HuH-7 (cell line): ENCODE data around the gene MYBPC2.
A peak's percentile ranks its signal among the peaks of the same experiment; 100 is the strongest.
"Not testable (repeated sequence)": the region's sequence is repeated elsewhere in the genome, so short reads cannot be mapped to it uniquely, and the experiment has no call there.

Experiments used
- DNase-seq: peaks from one replicate; pipeline ENCODE4 v3.0.0; 2011; ENCODE audit warnings: low spot score

MYBPC2 gene

DNA sequence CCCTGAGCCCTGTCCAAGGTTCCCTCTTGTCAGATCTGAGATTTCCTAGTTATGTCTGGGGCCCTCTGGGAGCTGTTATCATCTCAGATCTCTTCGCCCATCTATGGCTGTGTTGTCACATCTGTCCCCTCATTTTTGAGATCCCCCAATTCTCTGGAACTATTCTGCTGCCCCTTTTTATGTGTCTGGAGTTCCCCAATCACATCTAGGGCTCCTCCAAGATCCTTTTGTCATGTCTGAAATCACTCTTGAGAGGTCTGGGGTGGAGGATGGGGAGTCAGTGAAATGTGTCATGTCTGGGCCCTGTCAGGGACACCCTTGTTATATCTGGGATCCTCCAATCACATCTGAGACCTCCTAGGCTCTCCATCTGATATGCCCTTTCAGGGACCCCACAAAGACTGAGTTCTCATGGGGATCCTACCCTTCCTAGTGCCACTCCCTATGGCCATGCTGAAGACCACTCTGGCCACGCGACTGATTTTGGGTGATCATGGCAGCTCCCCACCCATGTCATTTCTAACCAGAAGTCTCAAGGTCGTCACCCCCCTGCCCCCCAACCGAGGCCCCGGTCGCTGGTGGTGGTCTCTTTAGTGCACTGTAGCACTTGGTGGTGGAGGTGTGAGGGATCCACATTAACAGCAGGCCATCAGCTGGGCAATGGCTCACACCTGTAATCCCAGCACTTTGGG is 3.8 kb upstream of the MYBPC2 start:
- no peak for DNase-seq

DNA sequence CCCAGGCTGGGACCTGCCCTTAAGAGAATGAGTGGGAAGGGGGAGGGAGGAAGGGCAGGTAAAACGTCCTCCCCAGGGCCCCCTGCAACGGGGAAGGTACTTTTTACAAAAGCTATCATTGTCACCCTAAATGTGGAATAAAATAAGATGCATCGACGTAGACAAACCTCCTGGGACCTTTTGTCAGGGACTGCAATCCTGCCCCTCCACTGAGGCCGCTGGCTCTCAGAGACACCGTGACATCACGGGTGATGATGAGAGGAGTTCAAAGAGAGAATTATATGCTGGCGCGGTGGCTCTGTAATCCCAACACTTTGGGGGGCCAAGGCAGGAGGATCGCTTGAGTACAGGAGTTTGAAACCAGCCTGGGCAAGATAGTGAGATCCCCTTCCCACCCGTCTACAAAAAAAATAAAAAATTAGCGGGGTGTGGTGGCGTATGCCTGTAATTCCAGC is 1.8 kb upstream of the MYBPC2 start:
- DNase-seq: no peak

DNA sequence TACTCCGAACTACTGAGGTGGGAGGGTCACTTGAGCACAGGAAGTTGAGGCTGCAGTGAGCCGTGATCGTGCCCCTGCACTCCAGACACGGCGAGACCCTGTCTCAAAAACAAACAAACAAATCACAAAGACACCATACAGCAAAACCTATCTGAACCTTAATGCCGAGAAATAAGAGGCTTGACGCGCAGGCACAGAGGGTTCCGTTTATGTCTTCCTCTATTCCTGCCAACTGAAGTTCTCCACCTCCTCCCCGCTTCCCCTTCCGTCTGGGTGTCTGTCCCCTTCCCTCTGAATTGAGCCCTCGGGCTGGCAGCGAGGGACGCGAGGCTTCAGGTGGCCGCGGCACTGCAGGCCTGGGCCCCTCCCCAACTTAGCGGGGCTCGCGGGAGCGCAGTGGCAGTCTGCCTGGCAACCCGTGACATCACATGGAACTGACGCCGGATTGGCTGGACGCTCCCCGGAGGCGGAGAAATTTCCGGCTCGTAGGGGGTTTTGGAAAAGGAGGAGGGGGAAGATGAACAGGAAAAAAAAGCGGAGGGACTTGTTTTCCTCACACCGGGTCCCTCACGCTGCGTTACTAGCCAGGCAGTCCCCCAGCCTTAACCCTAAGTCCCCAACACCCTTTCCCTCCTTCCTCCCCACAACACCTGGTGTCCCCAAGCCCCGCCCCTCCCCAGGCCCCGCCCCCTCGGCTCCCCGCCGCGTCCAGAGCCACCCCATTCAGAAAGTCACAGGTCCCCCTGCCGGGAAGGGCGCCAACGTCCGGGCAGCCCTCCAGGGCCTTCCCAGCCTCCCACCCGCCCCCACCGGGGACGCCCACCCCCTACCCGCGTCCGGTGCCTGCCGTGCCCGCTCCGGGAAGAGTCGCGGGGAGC is 1.1 kb upstream of the MYBPC2 start:
- DNase-seq: peak; percentile 96

DNA sequence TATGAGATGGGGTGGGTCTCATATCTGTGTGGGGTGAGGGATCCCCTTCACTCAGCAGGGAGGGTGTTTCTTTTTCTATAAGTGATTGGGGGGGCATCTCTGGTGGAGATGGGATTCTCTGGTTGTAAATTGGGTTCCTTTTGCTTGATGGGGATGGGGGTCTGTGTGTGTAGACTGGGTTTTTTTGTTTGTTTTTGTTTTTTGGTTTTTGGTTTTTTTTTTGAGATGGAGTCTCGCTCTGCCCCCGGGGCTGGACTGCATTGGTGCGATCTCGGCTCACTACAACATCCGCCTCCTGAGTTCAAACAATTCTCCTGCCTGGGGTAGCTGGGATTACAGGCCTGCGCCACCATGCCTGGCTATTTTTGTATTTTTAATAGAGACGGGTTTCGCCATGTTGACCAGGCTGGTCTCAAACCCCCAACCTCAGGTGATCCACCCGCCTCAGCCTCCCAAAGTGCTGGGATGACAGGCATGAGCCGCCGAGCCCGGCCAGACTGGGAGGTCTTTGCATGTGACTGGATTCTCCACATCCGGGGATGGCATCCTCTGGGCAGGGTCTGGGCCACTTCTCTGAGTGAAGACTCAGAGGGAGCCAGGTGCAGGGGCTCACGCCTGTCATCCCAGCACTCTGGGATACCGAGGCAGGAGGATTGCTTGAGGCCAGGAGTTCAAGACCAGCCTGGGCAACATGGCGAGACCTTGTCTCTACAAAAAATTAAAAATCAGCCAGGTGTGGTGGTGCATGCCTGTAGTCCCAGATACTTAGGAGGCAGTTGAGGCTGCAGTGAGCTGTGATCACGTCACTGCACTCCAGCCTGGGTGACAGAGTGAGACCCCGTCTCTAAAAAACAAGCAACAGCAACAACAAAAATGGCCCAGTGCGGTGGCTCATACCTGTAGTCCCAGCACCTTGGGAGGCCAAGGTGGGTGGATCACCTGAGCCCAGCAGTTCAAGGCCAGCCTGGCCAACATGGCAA is 799 bp downstream of the MYBPC2 start:
- DNase-seq: no peak

DNA sequence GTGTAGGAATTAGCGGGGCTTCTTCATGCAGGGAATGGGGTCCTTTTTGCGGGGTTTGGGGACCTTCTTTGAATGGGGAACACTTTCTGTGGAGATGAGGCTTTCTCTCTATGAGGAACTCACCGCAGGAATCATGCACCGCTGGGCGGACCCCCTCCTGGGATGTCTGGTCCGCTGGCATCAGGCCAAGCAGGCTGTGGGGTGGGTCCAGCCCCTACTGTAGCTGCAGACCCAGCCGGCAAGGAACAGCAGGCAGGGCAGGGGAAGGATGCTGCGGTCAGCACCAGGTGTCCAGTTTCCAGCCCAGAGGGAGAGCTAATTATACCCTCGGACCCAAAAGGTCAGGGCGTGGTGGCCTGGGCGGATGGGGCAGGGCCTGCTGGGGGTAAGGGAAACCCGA is 1.8 kb downstream of the MYBPC2 start:
- no peak for DNase-seq

DNA sequence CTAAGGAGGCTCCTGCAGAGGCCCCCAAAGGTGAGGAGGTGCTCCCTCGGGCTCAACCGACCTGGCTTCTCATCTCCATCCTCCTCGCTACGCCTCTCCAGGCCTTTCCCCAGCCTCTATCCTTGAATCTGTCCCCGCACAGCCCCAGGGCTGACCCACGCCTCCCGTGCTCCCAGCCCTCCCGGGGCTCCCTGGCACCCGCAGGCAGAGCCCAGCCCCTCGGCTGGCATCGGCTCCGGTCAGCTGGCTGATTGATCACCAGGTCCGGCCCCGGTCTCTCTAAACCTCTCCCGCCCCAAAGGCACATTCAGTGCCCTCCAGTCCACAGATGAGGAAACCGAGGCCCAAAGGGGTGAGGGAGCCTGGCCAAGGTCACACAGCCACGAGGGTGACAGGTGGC is 2.5 kb downstream of the MYBPC2 start:
- no peak for DNase-seq

DNA sequence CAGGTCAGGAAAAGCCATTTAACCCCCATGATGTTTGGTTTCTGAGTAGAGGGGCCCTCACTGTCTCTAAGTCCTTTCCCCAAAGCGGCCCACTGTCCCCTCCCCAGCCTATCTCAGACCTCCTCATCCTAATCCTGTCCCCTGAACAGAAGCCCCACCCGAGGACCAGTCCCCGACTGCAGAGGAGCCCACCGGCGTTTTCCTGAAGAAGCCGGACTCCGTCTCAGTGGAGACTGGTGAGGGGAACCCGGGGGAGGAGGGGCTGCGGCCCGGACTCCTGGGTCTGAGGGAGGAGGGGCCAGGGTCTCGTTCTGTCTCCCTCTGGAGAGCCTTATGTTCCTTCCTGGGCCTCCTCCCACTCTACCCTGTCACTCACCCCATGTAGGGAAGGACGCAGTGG is 2.9 kb downstream of the MYBPC2 start:
- no peak for DNase-seq

DNA sequence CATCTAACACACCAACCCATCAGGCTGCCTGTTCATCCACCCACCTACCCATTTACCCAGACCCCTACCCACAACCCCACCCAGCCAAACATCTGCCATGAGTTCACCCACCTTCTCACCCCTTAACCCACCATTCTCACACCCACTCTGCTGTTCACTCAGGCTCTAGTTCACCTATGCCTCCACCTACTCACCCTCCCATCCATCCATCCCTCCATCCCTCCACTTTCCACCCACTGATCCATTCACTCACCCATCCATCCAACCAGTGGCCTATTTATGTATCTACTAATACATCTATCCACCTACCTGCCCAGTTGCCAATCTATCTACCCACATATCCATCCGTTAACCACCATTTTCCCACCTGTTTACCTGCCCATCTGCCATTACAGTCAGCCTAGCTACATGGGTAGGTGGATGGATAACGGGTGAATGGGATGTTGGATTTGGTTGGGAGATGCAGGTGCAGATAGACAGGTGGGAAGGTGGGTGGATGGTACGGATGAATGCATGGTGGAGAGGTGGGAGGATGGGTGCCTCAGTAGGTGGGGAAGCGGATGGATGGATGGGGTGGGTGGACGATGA is 5.3 kb downstream of the MYBPC2 start:
- no peak for DNase-seq

DNA sequence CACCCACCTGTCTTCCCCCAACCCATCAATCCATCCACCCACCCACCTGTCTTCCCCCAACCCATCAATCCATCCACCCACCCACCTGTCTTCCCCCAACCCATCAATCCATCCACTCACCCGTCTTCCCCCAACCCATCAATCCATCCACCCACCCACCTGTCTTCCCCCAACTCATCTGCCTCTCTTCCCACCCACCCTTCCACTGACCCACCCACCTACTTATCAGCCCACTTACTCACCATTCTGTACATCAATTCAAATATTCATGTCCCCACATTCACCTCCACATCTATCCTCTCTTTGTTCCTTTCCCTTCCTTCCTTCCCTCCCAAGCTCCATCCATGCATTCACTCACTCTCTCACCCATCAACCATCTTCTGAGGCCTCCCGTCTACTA is 6.4 kb downstream of the MYBPC2 start:
- DNase-seq: not testable (repeated sequence)

DNA sequence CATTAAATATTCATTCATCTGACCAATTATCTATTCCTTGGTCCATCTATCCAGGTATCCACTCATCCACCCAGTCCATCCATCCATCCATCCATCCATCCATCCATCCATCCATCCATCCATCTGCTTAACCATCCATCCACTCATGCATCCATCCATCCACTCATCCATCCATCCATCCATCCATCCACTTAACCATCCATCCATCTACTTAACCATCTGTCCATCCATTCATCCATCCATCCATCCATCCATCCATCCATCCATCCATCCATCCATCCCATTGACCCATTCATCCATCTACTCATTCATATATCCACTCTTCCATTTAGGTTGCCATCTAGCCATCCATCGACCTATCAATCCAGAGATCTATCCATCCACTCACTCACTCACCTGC is 11.4 kb downstream of the MYBPC2 start:
- no peak for DNase-seq

DNA sequence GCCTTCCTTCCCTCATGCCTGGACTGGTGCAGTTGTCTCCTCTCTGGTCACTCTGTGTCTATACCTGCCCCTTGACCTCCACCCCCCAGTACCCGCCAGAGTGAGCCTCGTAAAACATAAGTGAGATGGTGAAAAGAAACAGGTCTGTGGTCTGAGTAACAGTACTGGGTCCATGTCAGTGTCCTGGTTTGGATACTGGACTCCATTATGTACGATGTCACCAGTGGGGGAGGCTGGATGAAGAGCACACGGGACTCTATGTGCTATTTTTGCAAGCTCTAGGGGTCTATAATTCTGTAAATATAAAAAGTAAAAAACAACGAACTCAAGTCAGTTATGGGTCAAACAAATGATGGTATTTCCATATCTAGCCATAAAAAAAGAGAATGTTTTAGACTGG is 14.4 kb downstream of the MYBPC2 start:
- DNase-seq: no peak

DNA sequence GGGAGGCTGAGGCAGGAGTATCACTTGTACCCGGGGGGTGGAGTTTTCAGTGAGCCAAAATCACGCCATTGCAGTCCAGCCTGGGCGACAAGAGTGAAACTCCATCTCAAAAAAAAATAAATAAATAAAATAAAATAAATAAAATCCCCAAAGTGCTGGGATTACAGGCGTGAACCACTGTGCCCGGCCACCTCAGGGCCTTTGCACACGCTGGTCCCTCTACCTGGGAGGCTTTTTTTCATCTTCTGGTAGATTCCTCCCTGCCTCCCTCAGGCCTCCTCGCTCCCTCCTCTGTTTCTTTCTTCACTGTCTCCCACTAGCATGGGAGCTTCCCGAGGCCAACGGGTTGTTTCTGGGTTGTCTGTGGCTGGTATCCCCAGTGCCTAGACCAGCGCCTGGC is 15.1 kb downstream of the MYBPC2 start:
- DNase-seq: no peak

DNA sequence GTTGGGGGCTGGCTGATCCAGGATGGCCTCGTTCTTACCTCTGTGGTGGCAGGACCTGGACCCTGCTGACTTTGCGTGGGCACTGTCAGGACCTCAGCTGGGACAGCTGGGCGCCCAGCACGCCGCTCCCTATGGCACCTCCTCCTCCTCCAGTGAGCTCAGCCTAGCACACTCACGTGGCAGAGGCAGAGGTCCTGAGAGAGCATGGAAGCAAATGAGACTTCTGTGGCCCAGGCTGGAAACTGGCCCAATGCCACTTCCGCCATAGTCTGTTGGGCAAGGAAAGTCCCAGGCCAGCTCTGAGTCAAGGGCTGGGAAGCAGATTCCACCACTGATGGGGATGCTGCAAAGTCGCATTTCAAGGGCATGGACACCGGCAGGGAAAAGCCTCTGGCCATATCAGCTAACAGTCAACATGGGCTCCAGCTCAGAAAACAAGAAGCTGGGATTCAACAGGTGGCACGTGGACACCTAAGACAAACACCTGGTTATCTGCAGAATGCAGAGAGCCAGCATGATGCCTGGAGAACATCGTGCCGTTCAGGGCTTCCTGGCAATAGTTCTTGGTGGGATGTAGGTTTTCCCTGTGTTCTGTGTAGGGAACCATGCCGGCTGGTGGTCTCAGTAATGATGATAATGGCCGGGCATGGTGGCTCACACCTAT is 16.7 kb downstream of the MYBPC2 start:
- DNase-seq: no peak

DNA sequence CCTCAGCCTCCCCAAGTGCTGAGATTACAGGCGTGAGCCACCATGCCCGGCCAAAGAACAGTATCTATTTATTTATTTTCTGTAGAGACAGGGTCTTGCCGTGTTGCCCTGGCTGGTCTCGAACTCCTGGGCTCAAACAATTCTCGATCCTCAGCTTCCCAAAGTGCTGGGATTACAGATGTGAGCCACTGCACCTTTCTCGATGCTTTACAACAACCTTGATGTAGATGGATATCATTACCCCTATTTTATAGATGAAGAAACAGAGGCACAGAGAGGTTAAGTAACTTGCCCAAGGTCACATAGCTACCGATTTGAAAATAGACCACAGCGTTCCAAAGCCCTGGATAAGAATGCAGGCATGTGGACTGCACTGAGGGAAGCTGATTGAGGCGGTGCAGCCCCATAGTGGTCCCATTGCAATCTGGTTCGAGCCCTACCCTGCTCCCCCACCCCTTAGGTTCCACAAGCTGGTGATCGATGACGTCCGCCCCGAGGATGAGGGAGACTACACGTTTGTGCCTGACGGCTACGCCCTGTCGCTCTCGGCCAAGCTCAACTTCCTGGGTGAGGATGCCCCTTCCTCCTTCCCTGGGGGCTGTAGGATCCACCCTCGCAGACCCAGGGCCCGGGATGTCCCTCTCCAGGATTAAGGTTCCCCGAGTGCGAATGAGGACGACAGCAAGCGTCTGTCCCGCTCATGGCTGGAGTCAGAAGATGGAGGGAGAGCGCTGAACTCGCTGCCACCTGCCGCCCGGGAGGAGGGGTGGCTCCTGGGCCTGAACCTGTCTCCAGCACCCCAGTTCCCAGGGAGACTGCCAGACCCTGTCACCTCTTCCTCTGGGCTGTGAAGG is 17.9 kb downstream of the MYBPC2 start:
- DNase-seq: no peak

DNA sequence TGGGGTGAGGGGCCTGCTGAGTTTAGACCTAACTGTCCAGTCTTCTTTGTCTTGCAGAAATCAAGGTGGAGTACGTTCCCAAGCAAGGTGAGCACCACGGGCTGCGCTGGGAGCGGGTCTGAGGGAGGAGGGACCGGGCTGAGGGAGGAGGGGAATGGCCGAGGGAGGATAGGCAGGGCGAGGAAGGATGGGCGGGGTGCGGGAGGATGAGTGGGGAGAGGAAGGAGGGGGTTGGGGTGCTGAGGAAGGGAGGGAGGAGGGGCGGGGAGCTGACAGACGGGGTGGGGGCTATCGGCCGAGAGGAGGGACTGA is 18.5 kb downstream of the MYBPC2 start:
- DNase-seq: no peak

DNA sequence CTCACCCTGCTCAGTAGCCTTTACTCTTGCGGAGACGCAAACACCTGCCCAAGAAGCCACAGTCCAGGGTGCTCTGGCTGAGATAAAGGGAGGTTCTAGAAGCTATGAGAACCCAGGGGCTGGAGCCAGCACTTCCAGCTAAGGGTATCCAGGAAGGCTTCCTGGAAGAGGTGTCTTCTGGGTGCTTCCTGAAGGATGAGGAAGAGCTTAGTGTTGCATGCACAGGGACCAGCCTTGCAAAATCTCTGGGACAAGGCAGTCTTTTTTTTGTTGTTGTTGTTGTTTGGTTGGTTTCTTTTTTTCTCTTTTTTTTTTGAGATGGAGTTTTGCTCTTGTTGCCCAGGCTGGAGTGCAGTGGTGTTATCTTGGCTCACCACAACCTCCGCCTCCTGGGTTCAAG is 20.6 kb downstream of the MYBPC2 start:
- no peak for DNase-seq

DNA sequence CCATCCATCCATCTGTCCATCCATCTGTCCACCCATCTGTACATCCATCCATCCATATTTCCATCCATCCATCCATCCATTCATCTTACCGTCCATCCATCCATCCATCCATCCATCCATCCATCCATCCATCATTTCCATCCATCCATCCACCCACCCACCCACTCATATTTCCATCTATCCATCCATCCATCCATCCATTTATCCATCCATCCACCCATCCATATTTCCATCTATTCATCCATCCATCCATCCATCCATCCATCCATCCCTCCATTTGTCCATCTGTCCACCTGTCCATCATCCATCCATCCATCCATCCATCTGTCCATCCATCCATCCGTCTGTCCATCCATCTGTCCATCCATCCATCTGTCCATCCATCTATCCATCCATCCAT is 23.3 kb downstream of the MYBPC2 start:
- DNase-seq: no peak

DNA sequence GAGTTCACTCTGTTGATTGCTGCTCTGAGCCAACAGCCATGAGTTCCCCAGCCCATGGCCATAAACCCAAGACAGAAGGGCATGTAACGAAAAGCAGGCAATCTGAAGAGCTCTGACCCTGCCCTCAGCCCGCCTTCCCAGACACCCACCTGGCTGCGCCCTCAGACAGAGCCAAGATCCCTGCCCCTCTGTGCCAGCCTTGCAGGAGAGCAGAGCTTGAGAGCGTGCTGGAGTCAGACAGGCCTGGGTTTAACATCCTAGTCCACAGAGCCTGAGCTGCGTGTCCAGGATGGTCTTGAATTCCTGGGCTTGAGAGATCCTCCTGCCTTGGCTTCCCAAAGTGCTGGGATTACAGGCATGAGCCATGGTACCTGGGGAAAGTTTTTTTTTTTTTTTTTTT is 24.6 kb downstream of the MYBPC2 start:
- DNase-seq: no peak

DNA sequence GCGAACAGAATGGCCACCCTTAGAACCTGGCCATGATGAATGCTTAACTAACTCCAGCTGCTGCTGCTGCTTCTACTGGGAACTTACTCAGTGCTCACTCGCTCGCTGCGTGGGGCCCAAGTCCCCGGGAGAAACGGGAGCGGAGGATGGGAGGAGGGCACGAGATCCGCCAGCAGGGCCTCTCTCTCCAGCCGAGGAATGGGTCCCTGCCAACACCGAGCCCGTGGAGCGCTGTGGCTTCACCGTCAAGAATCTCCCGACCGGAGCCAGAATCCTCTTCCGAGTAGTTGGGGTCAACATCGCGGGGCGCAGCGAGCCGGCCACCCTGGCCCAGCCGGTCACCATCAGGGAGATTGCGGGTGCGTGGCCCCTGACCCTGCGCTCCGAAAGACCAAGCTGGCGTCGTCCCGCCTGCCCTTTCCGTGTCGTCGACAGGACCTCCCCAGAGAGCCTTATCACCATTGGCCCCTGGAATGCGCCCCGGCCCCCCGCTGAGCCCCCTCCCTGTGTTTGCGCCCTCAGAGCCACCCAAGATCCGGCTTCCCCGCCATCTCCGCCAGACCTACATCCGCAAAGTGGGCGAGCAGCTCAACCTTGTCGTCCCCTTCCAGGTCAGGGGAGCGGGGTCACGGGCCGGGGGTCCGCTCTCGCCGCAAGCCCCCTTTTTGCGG is 25.8 kb downstream of the MYBPC2 start:
- no peak for DNase-seq

DNA sequence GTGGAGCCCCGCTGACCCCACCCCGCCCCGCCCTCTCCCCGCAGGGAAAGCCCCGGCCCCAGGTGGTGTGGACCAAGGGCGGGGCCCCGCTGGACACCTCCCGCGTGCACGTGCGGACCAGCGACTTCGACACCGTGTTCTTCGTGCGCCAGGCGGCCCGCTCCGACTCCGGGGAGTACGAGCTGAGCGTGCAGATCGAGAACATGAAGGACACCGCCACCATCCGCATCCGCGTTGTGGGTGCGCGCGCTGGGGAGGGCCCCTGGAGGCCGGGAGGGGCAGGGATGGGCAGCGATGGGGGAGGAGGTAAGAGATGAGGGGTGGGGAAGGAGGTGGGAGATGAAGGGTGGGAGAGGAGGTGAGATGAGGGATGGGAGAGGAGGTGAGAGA is 26.4 kb downstream of the MYBPC2 start:
- DNase-seq: no peak
